NCI-H1694 (cell line): ENCODE measurements around the gene MT1H.
"Not testable (repeated sequence)": the region's sequence is repeated elsewhere in the genome, so short reads cannot be mapped to it uniquely, and the experiment has no call there.

ENCODE experiments used
- DNase-seq: peaks from one replicate; lab custom pipeline; 2025; lab: John Stamatoyannopoulos, UW

Gene MT1H

DNA sequence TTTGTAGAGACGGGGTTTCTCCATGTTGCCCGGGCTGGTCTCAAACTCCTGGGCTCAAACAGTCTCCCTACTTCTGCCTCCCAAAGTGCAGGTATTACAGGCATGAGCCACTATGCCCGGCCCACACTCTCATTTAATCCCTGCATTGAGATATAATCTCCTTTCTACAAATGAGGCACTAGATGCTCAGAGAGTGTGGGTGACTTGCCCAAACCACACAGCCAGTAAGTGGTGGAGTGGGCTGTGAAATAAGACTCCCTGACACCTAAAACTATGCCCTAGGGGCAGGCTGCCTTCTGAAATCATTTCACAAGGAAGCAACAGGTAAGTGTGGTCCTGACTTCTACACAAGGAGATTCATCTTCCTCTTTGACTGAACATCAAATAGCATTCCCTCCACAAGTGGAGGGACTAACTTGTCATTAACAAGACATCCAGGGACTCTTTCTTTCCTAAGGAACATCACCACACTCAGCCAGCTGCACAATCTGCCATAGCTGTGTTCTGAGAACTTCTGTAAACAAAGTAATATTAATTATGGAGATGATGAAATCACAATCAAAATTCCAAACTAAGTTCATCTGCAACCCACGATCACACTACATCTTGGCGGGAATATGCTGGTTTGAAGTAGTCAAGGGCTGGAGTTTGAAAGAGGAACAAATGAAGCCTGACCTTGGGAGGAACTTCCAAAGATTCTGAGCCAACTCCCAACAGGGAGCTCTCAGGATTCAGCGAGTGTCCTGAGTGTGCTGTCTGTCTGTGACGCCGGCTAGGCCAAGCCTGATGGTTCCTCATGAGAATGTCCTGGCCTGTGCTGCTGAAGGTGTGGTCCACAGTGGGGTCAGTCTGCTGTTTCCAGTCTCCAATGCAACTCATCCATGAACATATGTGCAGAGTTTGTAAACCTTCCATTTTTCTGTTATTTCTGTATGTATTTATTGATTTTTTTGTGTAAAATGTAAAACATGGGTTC lies 4.0 kb upstream of the MT1H start:
- not testable (repeated sequence) for DNase-seq

DNA sequence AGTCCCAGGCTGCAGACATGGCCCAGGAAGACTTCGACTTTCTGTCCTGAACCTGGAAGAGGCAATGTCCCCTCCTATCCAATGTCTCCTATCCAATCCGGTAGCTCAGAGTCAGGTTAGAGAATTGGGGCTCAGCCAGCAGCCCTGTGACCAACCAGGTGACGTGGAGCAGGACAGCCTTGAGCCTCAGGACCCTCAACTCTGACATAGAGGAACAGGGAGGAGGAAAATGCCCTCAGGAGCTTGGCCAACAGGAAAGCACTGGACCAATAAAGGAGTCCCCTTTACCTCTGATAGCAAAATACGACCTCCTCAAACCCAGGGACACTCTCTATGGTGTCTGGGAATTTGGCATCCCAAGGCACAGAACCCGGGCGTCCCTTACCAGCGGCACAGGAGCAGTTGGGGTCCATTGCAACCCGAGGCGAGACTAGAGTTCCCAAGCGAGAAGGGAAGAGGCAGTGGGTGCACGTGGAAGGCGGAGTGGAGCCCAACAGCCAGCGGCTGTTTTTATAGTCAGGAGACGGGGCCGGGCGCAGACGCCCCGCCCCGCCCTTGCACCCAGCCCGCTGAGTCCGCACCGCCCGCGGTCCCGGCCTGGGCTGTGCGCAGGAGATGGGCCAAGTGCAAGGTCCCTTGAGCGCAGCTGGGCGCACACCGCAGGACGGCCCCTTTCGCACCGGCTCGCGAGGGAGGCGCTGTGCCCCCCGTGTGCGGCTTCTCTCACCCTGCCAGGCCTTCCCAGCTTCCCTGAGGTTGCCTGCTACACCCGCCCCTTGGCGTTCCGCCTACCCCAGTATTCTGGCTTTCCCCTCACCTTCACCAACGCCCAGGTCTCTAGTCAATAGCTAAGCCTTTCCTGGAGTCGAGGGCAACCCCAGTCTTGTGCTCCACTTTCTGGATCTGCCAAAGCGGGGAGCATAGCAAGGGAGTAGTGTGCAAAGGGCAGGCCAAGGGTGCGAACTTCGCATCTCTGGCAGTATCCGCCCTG lies 1.7 kb upstream of the MT1H start, which contains the start of gene MT1G:
Gene MT1G, minus strand, starts transcription at position 485 of the 991 bp plus-strand sequence. Its CDS starts 72 bp downstream, at position 413.
- no peak for DNase-seq

- DNase-seq, result no peak
These were observed 416 bp downstream of the MT1H start for GRCh38 chr16:56669840-56670619.

GRCh38 chr16:56670620-56670934 lies 963 bp downstream of the MT1H start:
- DNase-seq, result no peak

- not testable (repeated sequence) for DNase-seq
These were observed 2.1 kb downstream of the MT1H start for GRCh38 chr16:56671691-56672090.

DNA sequence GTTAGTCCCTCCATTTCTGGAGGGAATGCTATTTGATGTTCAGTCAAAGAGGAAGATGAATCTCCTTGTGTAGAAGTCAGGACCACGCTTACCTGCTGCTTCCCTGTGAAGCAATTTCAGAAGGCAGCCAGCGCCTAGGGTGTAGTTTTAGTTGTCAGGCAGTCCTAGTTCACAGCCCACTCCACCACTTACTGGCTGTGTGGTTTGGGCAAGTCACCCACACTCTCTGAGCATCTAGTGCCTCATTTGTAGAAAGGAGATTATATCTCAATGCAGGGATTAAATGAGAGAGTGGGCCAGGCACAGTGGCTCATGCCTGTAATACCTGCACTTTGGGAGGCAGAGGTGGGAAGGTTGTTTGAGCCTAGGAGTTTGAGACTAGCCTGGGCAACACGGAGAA lies 2.6 kb downstream of the MT1H start:
- not testable (repeated sequence) for DNase-seq

- DNase-seq, result no peak
These were observed 3.3 kb downstream of the MT1H start for GRCh38 chr16:56672761-56673536.

DNA sequence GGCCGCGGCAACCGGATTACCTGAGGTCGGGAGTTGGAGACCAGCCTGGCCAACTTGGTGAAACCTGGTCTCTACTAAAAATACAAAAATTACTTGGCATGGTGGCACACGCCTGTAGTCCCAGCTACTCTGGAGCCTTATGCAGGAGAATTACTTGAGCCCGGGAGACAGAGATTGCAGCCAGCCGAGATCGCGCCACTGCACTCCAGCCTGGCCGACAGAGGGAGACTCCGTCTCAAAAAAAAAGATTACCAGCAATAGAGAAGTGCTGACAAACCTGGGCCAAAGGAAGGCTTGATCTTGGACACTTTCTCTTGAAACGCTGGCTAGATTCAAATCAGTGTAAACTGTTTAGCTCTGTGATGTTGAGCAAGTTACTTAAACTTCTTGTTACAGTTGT lies 4.3 kb downstream of the MT1H start:
- DNase-seq, result no peak

DNA sequence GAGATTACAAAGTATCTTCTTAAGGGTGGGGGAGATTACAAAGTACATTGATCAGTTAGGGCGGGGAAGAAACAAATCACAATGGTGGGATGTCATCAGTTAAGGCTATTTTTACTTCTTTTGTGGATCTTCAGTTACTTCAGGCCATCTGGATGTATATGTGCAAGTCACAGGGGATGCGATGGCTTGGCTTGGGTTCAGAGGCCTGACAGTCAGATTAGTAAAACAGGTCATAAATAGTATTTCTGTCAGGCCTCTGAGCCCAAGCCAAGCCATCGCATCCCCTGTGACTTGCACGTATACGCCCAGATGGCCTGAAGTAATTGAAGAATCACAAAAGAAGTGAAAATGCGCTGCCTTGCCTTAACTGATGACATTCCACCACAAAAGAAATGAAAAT lies 5.0 kb downstream of the MT1H start:
- not testable (repeated sequence) for DNase-seq

GRCh38 chr16:56675685-56676210 lies 6.1 kb downstream of the MT1H start:
- DNase-seq, result no peak

DNA sequence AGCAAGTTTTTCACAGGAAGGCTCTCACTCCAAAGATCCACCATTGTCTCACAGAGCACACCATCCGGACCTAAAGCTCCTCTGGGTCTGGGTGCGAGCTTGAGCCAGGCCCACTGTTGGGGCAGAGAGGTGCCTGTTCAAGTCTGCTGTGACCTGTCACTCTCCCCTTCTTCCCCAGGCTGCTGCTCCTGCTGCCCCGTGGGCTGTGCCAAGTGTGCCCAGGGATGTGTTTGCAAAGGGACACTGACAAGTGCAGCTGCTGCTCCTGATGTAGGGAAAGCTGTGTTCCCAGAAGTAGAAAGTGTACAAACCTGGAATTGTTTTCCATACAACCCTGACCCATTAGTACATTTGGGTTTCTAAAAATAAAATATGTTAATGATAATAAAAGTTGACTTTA lies 7.9 kb downstream of the MT1H start:
- DNase-seq, result no peak

- DNase-seq, result no peak
These were observed 9.6 kb downstream of the MT1H start for GRCh38 chr16:56679078-56679730.

- no peak for DNase-seq
These were observed 10.2 kb downstream of the MT1H start for GRCh38 chr16:56679818-56680217.

DNA sequence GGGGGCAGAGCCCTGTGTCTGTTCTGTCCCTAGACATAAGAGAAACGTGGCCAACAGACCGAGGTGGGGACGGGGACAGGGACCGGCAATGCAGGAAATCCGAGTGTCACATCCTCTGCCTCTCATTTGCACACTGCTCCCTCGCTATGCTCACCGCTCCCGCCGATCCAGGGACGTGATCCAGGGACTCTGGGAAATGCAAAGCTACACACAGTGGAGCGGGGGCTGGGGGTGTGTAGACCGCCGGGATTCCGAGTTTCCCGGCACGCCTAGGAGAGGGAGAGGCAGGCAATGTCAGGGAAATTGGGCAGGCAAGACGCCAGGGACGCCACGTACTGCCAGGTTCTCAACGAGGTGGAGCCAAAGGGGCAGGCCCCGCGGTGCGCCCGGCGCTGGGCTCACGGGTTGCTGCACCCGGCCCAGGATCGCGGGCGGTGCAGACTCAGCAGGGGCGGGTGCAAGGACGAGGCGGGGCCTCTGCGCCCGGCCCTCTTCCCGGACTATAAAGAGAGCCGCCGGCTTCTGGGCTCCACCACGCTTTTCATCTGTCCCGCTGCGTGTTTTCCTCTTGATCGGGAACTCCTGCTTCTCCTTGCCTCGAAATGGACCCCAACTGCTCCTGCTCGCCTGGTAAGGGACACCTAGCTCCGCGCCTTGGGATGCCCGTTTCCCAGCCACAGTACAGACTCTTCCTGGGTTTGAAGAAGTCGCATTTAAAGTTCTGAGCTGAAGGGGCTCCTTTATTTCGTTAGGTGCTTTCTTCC lies 12.5 kb downstream of the MT1H start, which contains the start of gene MT1X:
Gene MT1X, plus strand, starts transcription at position 532 of the 764 bp plus-strand sequence. Its CDS starts 71 bp downstream, at position 603.
- DNase-seq, result peak; percentile 81

- DNase-seq, result no peak
These were observed 13.2 kb downstream of the MT1H start for GRCh38 chr16:56682703-56683397.

DNA sequence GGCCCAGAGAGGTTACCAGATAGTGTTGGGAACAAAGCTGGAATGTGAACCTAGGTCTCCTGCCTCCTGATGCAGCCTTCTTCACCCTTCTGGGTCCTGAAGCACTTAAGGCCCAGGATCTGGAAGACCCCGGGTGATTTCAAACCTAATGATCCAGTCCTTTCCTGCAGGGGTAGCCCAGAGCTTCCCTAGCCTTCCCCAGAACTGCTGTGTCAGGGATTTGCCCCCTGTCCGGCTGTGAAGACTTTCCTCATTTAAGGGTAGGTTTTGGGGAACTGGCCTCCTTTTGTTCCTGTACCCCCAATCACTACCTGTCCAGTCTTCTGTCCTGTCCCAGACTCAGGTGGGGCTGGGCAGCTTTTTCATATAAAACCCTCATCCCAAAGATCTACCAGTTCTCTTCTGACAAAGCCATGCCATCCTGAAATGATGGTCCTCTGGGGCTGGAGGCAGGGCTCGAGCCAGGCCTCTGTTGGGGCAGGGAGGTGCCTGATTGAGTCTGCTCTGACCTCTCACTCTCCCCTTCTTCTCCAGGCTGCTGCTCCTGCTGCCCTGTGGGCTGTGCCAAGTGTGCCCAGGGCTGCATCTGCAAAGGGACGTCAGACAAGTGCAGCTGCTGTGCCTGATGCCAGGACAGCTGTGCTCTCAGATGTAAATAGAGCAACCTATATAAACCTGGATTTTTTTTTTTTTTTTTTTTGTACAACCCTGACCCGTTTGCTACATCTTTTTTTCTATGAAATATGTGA lies 14.0 kb downstream of the MT1H start:
- no peak for DNase-seq

DNA sequence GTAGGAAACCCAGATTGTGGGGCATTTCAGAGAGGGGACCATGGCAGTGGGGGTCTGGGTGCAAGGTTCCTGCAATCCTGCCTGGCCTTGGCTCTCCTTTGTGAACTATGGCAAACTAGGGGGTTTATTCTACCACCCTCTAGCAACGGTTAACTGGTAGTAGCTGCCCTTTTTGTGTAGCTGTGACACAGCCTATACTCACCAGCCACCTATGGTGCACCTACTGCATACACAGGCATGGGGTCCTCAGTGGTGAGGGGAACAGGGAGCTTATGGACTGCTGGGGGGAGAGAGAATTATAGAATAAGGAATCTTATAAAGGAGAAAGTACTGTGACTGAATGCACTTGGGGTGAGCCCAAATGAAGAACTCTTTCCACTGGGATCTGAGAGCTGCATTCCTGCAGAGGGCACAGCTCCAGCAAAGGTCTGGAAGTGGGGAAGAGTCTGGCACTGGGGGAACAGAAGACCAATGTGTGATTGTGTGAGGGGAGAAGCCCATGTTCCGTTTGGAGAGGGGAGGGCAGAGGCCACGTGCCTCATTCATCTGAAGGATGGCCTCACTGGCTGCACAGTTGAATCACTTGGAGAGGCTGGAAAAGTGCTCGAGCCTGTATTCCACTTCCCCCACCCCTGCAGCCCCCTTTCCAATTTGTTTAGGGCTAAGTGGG lies 14.8 kb downstream of the MT1H start:
- no peak for DNase-seq
